ENCODE measurements around the gene KRR1.

Gene KRR1

GRCh38 chr12:75503459-75503858 lies 8.0 kb downstream of the KRR1 start:
- Histone ChIP-seq H3K9ac (ENCODE audit: low read length) (no peak overlapping the region), H3K27me3 (ENCODE audit: low read depth, low read length) (no peaks in the 10 kb centered on the region), H3K4me3 (ENCODE audit: low read length) (no peak overlapping the region), H4K20me1 (ENCODE audit: insufficient read depth, low read length) (no peaks in the 10 kb centered on the region), H3K27ac (ENCODE audit: low read length) (no peak overlapping the region), H3K79me2 (ENCODE audit: low read length) (peaks cover 26% of the 10 kb centered on the region), H3K4me2 (ENCODE audit: low read length) (no peak overlapping the region), H2AFZ (ENCODE audit: low read depth, low read length) (no peak overlapping the region), H3K36me3 (replicated peaks; ENCODE audit: low read depth, low read length) (peaks cover 60% of the 10 kb centered on the region), H3K4me1 (ENCODE audit: low read length) (no peaks in the 10 kb centered on the region), H3K9me3 (ENCODE audit: insufficient read depth, low read length) (no peaks in the 10 kb centered on the region)
- TF ChIP-seq EZH2phosphoT487 (IDR thresholded peaks at IDR 0.05; ENCODE audit: low read depth) (no peak), CTCF (IDR thresholded peaks at IDR 0.05; ENCODE audit: low read depth, low read length) (no peak)

- no peaks in the 10 kb centered on the region for H3K4me1 ChIP-seq (ENCODE audit: low read length)
- H3K9ac ChIP-seq (ENCODE audit: low read length), result no peak overlapping the region
- H3K27me3 ChIP-seq (ENCODE audit: low read depth, low read length), result no peaks in the 10 kb centered on the region
- H3K9me3 ChIP-seq (ENCODE audit: insufficient read depth, low read length), result no peaks in the 10 kb centered on the region
- H3K4me2 ChIP-seq (ENCODE audit: low read length), result no peak overlapping the region
- TF ChIP-seq CTCF (IDR thresholded peaks at IDR 0.05; ENCODE audit: low read depth, low read length) (no peak), EZH2phosphoT487 (IDR thresholded peaks at IDR 0.05; ENCODE audit: low read depth) (no peak)
- H3K4me3 ChIP-seq (ENCODE audit: low read length), result no peak overlapping the region
- H3K79me2 ChIP-seq (ENCODE audit: low read length), result no peaks in the 10 kb centered on the region
- no peak overlapping the region for H3K27ac ChIP-seq (ENCODE audit: low read length)
- peaks cover 19% of the 10 kb centered on the region for H3K36me3 ChIP-seq (replicated peaks; ENCODE audit: low read depth, low read length)
- H2AFZ ChIP-seq (ENCODE audit: low read depth, low read length), result no peak overlapping the region
- H4K20me1 ChIP-seq (ENCODE audit: insufficient read depth, low read length), result no peaks in the 10 kb centered on the region
These were observed 20.2 kb downstream of the KRR1 start for GRCh38 chr12:75491169-75491568.

- Histone ChIP-seq H3K27ac (ENCODE audit: low read length) (no peak overlapping the region), H3K79me2 (ENCODE audit: low read length) (no peaks in the 10 kb centered on the region), H3K36me3 (replicated peaks; ENCODE audit: low read depth, low read length) (peaks cover 12% of the 10 kb centered on the region), H3K4me3 (ENCODE audit: low read length) (no peak overlapping the region), H3K9me3 (ENCODE audit: insufficient read depth, low read length) (no peaks in the 10 kb centered on the region), H2AFZ (ENCODE audit: low read depth, low read length) (no peak overlapping the region), H3K9ac (ENCODE audit: low read length) (no peak overlapping the region), H3K27me3 (ENCODE audit: low read depth, low read length) (no peaks in the 10 kb centered on the region), H3K4me1 (ENCODE audit: low read length) (no peaks in the 10 kb centered on the region), H3K4me2 (ENCODE audit: low read length) (no peak overlapping the region), H4K20me1 (ENCODE audit: insufficient read depth, low read length) (no peaks in the 10 kb centered on the region)
- TF ChIP-seq EZH2phosphoT487 (IDR thresholded peaks at IDR 0.05; ENCODE audit: low read depth) (no peak), CTCF (IDR thresholded peaks at IDR 0.05; ENCODE audit: low read depth, low read length) (no peak)
These were observed 21.7 kb downstream of the KRR1 start for GRCh38 chr12:75489613-75490210.

GRCh38 chr12:75489187-75489586 lies 22.2 kb downstream of the KRR1 start:
- H3K9me3 ChIP-seq (ENCODE audit: insufficient read depth, low read length), result no peaks in the 10 kb centered on the region
- H3K36me3 ChIP-seq (replicated peaks; ENCODE audit: low read depth, low read length), result peaks cover 10% of the 10 kb centered on the region
- H3K79me2 ChIP-seq (ENCODE audit: low read length), result no peaks in the 10 kb centered on the region
- H3K9ac ChIP-seq (ENCODE audit: low read length), result no peak overlapping the region
- no peak overlapping the region for H3K4me3 ChIP-seq (ENCODE audit: low read length)
- H3K27ac ChIP-seq (ENCODE audit: low read length), result no peak overlapping the region
- H2AFZ ChIP-seq (ENCODE audit: low read depth, low read length), result no peak overlapping the region
- H3K4me1 ChIP-seq (ENCODE audit: low read length), result no peaks in the 10 kb centered on the region
- H3K4me2 ChIP-seq (ENCODE audit: low read length), result no peak overlapping the region
- TF ChIP-seq EZH2phosphoT487 (IDR thresholded peaks at IDR 0.05; ENCODE audit: low read depth), result no peak
- no peak for TF ChIP-seq CTCF (IDR thresholded peaks at IDR 0.05; ENCODE audit: low read depth, low read length)
- H4K20me1 ChIP-seq (ENCODE audit: insufficient read depth, low read length), result no peaks in the 10 kb centered on the region
- H3K27me3 ChIP-seq (ENCODE audit: low read depth, low read length), result no peaks in the 10 kb centered on the region

Measured in OCI-LY3 (cell line).